NB4 (cell line): Measurements from ENCODE around the gene ALCAM.

Experiments
- CTCF ChIP-seq: IDR thresholded peaks from one replicate; pipeline ENCODE4 v1.5.1; 2012; ENCODE audit warnings: low read depth, low read length
- MAX ChIP-seq: IDR thresholded peaks from 2 replicates; pipeline ENCODE4 v1.6.1; 2011; ENCODE audit warnings: low read depth, low read length
- MYC ChIP-seq: IDR thresholded peaks from 2 replicates; pipeline ENCODE4 v1.6.1; 2011; ENCODE audit warnings: low read depth, low read length
- POLR2A ChIP-seq: IDR thresholded peaks from 2 replicates; pipeline ENCODE4 v1.6.1; 2011; ENCODE audit warnings: mild to moderate bottlenecking; ENCODE audit not compliant: insufficient read length; ENCODE audit errors: extremely low read depth

- TF ChIP-seq CTCF = no peak
- no peak for TF ChIP-seq MAX
- TF ChIP-seq POLR2A = no peak
- TF ChIP-seq MYC = no peak
Measured at GRCh38 chr3:105497386-105497785, 130.7 kb downstream of the ALCAM start.
